Astrocyte (in vitro differentiated cells and primary cell): ENCODE results near the gene TSSK3. TPM values are rescaled to one million over a fixed set of nuclear protein-coding genes. Genes with fewer than 3 reads are reported as not detected.
A peak's percentile ranks its signal among the peaks of the same experiment; 100 is the strongest.

Source experiments
- DNase-seq: peaks from one replicate; pipeline ENCODE4 v3.0.0-alpha.2; 2010; ENCODE audit warnings: low read depth
- FAIRE-seq: peaks from 2 replicates; lab custom pipeline; 2011; peaks lifted over from hg19 to GRCh38; lab: Jason Lieb, UNC
- H2AFZ ChIP-seq: 2 replicates; pipeline ENCODE4 v1.6.0; 2012; ENCODE audit warnings: low read depth, low read length, inconsistent platforms
- H3K27ac ChIP-seq: 2 replicates; pipeline ENCODE4 v1.5.1; 2011; ENCODE audit warnings: low read depth, low read length, inconsistent platforms
- H3K27me3 ChIP-seq: 2 replicates; pipeline ENCODE4 v1.6.0; 2011; ENCODE audit warnings: low read length, inconsistent platforms; ENCODE audit not compliant: insufficient read depth
- H3K36me3 ChIP-seq: 2 replicates; pipeline ENCODE4 v1.5.1; 2011; ENCODE audit warnings: low read length, inconsistent platforms; ENCODE audit not compliant: insufficient read depth
- H3K4me1 ChIP-seq: 2 replicates; pipeline ENCODE4 v1.5.1; 2011; ENCODE audit warnings: low read length, inconsistent platforms; ENCODE audit not compliant: insufficient read depth
- H3K4me2 ChIP-seq: 2 replicates; pipeline ENCODE4 v1.6.0; 2012; ENCODE audit warnings: low read length, inconsistent platforms
- H3K4me3 ChIP-seq: 2 replicates; pipeline ENCODE4 v1.5.1; 2011; ENCODE audit warnings: low read depth, mild to moderate bottlenecking, low read length, inconsistent platforms; ENCODE audit not compliant: insufficient read depth
- H3K79me2 ChIP-seq: 2 replicates; pipeline ENCODE4 v1.6.0; 2012; ENCODE audit warnings: mild to moderate bottlenecking, low read length, inconsistent platforms; ENCODE audit not compliant: insufficient read depth
- H3K9ac ChIP-seq: 2 replicates; pipeline ENCODE4 v1.6.0; 2012; ENCODE audit warnings: mild to moderate bottlenecking, low read length, inconsistent platforms
- H3K9me3 ChIP-seq: 2 replicates; pipeline ENCODE4 v1.5.1; 2012; ENCODE audit warnings: low read depth, mild to moderate bottlenecking, low read length, inconsistent platforms; ENCODE audit not compliant: insufficient read depth
- H4K20me1 ChIP-seq: 2 replicates; pipeline ENCODE4 v1.6.0; 2012; ENCODE audit warnings: low read length, inconsistent platforms; ENCODE audit not compliant: insufficient read depth
- H3K27ac Mint-ChIP-seq: one replicate; pipeline ENCODE4 v1.8.0; 2021; ENCODE audit warnings: mild to moderate bottlenecking, mixed read lengths; ENCODE audit not compliant: unreplicated experiment
- H3K27me3 Mint-ChIP-seq: one replicate; pipeline ENCODE4 v1.8.0; 2021; ENCODE audit warnings: low read depth, mixed read lengths; ENCODE audit not compliant: unreplicated experiment
- H3K36me3 Mint-ChIP-seq: one replicate; pipeline ENCODE4 v1.8.0; 2021; ENCODE audit warnings: low read depth, mixed read lengths; ENCODE audit not compliant: unreplicated experiment
- H3K4me1 Mint-ChIP-seq: one replicate; pipeline ENCODE4 v1.8.0; 2021; ENCODE audit warnings: low read depth, mixed read lengths; ENCODE audit not compliant: unreplicated experiment
- H3K4me3 Mint-ChIP-seq: one replicate; pipeline ENCODE4 v1.8.0; 2021; ENCODE audit warnings: mild to moderate bottlenecking, moderate library complexity, mixed read lengths; ENCODE audit not compliant: unreplicated experiment
- H3K9me3 Mint-ChIP-seq: one replicate; pipeline ENCODE4 v1.8.0; 2021; ENCODE audit warnings: mild to moderate bottlenecking, mixed read lengths; ENCODE audit not compliant: unreplicated experiment
- EZH2 ChIP-seq: IDR thresholded peaks from 2 replicates; pipeline ENCODE4 v1.6.1; 2012; ENCODE audit warnings: mild to moderate bottlenecking, low read length, inconsistent platforms; ENCODE audit not compliant: insufficient read depth
- total RNA-seq: library from RNA; stranded (reverse); gene quantifications from 2 replicates; pipeline ENCODE4 v1.2.1, GENCODE V29; 2021
- TF ChIP-seq, protein P1 (sequence below): IDR thresholded peaks from 2 replicates; pipeline ENCODE4 v1.5.1; 2011; ENCODE audit warnings: low read depth, mild to moderate bottlenecking, inconsistent platforms, low read length, moderate library complexity; ENCODE audit not compliant: insufficient read depth

The TSSK3 gene
- total RNA-seq, 1 donor from 2014 or later: 0.32 TPM

DNA sequence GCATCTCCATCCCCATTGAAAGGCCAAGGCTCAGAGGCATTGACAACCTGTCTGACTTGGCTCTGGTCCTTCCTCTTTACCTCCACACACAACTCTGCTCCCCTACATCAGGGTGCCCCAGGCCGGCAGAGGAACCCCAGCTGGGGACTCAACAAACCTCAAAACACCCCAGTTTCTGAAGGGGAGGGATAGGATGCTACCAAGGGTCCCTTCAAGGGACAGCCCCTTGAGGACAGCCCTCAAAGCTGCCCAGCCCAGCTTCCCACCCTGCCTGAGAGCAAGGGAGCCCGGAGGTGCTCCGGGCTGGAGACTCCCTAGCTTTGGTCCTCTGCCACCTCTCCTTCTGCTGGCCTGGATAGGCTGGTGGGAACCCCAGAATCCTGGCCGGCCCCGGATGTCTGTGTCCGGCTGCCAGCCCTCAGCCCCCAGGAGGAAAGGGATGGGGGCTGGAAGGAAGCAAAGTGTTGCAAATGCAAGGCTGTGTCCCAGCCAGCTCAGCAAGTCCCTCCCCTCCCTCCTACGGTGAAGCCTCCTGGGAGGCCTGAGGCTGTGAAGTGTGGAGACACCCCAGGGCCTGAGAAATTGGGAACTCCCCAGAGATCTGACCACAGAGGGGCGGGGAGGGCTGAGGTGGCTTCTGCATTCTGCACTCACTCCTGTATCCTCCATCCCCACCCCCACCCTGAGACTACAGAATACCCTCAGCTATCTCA, 25.2 kb upstream of the TSSK3 start:
- DNase-seq (peak; percentile 32), FAIRE-seq (no peak)
- H3K4me2 ChIP-seq: peak overlapping the region; percentile 87
- H3K4me3 Mint-ChIP-seq: peak overlapping the region; percentile 82
- H3K27me3 Mint-ChIP-seq: no peaks in the 10 kb centered on the region
- H3K27me3 ChIP-seq: no peaks in the 10 kb centered on the region
- H2AFZ ChIP-seq: no peak overlapping the region
- peaks cover 13% of the 10 kb centered on the region for H3K36me3 Mint-ChIP-seq
- H3K27ac ChIP-seq: no peak overlapping the region
- peaks cover 39% of the 10 kb centered on the region for H4K20me1 ChIP-seq
- H3K4me1 ChIP-seq: peaks cover 50% of the 10 kb centered on the region
- no peak overlapping the region for H3K4me3 ChIP-seq
- H3K36me3 ChIP-seq: peaks cover 17% of the 10 kb centered on the region
- no peak overlapping the region for H3K9ac ChIP-seq
- H3K27ac Mint-ChIP-seq: peak overlapping the region; percentile 53
- TF ChIP-seq, protein P1, sequence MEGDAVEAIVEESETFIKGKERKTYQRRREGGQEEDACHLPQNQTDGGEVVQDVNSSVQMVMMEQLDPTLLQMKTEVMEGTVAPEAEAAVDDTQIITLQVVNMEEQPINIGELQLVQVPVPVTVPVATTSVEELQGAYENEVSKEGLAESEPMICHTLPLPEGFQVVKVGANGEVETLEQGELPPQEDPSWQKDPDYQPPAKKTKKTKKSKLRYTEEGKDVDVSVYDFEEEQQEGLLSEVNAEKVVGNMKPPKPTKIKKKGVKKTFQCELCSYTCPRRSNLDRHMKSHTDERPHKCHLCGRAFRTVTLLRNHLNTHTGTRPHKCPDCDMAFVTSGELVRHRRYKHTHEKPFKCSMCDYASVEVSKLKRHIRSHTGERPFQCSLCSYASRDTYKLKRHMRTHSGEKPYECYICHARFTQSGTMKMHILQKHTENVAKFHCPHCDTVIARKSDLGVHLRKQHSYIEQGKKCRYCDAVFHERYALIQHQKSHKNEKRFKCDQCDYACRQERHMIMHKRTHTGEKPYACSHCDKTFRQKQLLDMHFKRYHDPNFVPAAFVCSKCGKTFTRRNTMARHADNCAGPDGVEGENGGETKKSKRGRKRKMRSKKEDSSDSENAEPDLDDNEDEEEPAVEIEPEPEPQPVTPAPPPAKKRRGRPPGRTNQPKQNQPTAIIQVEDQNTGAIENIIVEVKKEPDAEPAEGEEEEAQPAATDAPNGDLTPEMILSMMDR: no peak
- H3K79me2 ChIP-seq: peaks cover 36% of the 10 kb centered on the region
- H3K9me3 Mint-ChIP-seq: no peaks in the 10 kb centered on the region
- no peaks in the 10 kb centered on the region for H3K9me3 ChIP-seq
- H3K4me1 Mint-ChIP-seq: peaks cover 39% of the 10 kb centered on the region

DNA sequence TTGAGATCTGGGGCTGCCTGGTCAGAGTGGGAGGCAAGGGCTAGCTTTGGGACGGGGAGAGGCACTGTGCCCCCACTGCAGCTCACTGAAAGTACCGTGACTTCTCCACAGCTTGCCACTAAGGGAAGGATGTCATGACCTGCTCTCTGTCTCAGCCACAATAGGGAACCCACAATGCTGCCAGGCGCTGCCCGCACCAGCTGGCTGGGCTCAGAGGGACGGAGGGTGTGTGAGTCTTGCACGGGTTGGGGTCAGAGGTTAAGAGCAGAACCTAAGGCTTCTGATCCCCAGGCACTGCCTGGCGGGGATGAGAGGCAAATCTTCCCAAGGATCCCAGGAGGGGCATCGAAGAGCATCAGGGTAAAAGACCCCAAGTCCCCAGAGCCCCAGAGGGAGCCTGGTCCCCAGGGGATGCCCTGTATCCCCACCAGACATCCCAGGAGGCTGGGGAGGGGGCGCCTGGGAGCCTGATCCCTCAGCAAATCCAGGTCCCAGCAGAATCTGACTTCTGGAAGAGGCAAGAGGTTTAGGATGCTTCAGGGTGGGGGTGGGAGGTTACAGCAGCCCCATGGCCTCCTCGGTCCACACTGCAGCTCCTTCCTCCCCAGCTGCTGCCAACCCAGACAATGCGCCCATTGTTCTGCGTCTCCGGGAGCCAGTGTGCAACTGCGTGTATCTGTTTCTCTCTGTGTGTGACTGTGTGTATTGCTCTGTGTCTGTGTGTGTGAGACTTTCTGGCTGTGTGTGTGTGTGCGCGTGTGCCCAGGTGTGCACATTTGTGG, 24.3 kb upstream of the TSSK3 start:
- Mint-ChIP-seq H3K4me1 (peaks cover 34% of the 10 kb centered on the region), H3K27me3 (peaks cover 2% of the 10 kb centered on the region), H3K36me3 (peaks cover 11% of the 10 kb centered on the region), H3K9me3 (no peaks in the 10 kb centered on the region), H3K4me3 (peak overlapping the region; percentile 52), H3K27ac (peak overlapping the region; percentile 44)
- H4K20me1 ChIP-seq: peaks cover 31% of the 10 kb centered on the region
- H3K36me3 ChIP-seq: peaks cover 9% of the 10 kb centered on the region
- peak; percentile 55 for DNase-seq
- no peak for TF ChIP-seq EZH2
- TF ChIP-seq, protein P1: no peak
- H3K27me3 ChIP-seq: no peaks in the 10 kb centered on the region
- H3K27ac ChIP-seq: peak overlapping the region; percentile 4
- peak overlapping the region; percentile 87 for H3K4me2 ChIP-seq
- peaks cover 28% of the 10 kb centered on the region for H3K79me2 ChIP-seq
- H2AFZ ChIP-seq: peak overlapping the region; percentile 2
- peaks cover 50% of the 10 kb centered on the region for H3K4me1 ChIP-seq
- no peaks in the 10 kb centered on the region for H3K9me3 ChIP-seq
- H3K9ac ChIP-seq: peak overlapping the region; percentile 11
- H3K4me3 ChIP-seq: no peak overlapping the region
- no peak for FAIRE-seq
